IMR-90 (cell line): Measurements from ENCODE around the gene CTNND2. TPM values are rescaled to one million over a fixed set of nuclear protein-coding genes. Genes with fewer than 3 reads are reported as not detected.

Source experiments
- ATAC-seq: fragments of 200-7000 bp; cut with Tn5 transposase; 2 replicates; pipeline ENCODE4 v1.9.1; 2020; ENCODE audit warnings: low read depth, mild to moderate bottlenecking, moderate library complexity
- BruUV-seq: library from RNA; stranded (reverse); fragments of 400-500 nt; replicated peaks from 2 replicates; lab custom pipeline; 2021; lab: Mats Ljungman, UMichigan
- CTCF ChIA-PET: fragments of 300-600 bp; formaldehyde crosslinking; extraction: SDS; loops from one replicate; lab custom pipeline; 2021; ENCODE audit warnings: antibody characterized with exemption; lab: Yijun Ruan, JAX
- POLR2A ChIA-PET: fragments of 300-600 bp; sonication (Branson Sonifier 250); formaldehyde crosslinking; loops from one replicate; lab custom pipeline; 2022; ENCODE audit warnings: antibody characterized with exemption; ENCODE audit not compliant: unreplicated experiment; lab: Charles Lee
- DNase-seq: peaks from one replicate; pipeline ENCODE4 v3.0.0; 2013
- H2AFZ ChIP-seq: replicated peaks from 2 replicates; pipeline ENCODE3; 2013; ENCODE audit warnings: low read length, mild to moderate bottlenecking; ENCODE audit not compliant: poor library complexity
- H2AK5ac ChIP-seq: 2 replicates; pipeline ENCODE4 v1.6.1; 2013; ENCODE audit warnings: low read depth, low read length, inconsistent platforms
- H2AK9ac ChIP-seq: replicated peaks from 2 replicates; pipeline ENCODE3; 2013; ENCODE audit warnings: mild to moderate bottlenecking, low read depth, low read length, moderate library complexity; ENCODE audit not compliant: poor library complexity
- H2BK120ac ChIP-seq: 2 replicates; pipeline ENCODE4 v1.6.1; 2013; ENCODE audit warnings: low read depth, low read length, inconsistent platforms
- H2BK15ac ChIP-seq: 3 replicates; pipeline ENCODE4 v1.6.1; 2013; ENCODE audit warnings: low read depth, low read length, inconsistent platforms
- H2BK20ac ChIP-seq: 2 replicates; pipeline ENCODE4 v1.6.1; 2013; ENCODE audit warnings: low read depth, mild to moderate bottlenecking, inconsistent platforms, low read length, moderate library complexity
- H2BK5ac ChIP-seq: 2 replicates; pipeline ENCODE4 v1.6.1; 2013; ENCODE audit warnings: mild to moderate bottlenecking, low read depth, low read length, inconsistent platforms; ENCODE audit not compliant: poor library complexity, severe bottlenecking
- H3K14ac ChIP-seq: replicated peaks from 2 replicates; pipeline ENCODE4 v1.6.1; 2013; ENCODE audit warnings: low read depth, low read length, inconsistent platforms
- H3K18ac ChIP-seq: 2 replicates; pipeline ENCODE4 v1.6.1; 2013; ENCODE audit warnings: low read depth, low read length, control low read depth
- H3K23ac ChIP-seq: 2 replicates; pipeline ENCODE4 v1.6.1; 2013; ENCODE audit warnings: low read depth, low read length, inconsistent platforms
- H3K27ac ChIP-seq: 2 replicates; pipeline ENCODE4 v1.5.1; 2013; ENCODE audit warnings: mild to moderate bottlenecking, control low read depth, low read length; ENCODE audit not compliant: insufficient read depth
- H3K27me3 ChIP-seq: 2 replicates; pipeline ENCODE4 v1.6.1; 2013; ENCODE audit warnings: low read length; ENCODE audit not compliant: control insufficient read depth, insufficient read depth
- H3K36me3 ChIP-seq: 2 replicates; pipeline ENCODE4 v1.6.1; 2013; ENCODE audit warnings: low read length, mixed read lengths; ENCODE audit not compliant: control insufficient read depth, insufficient read depth
- H3K4ac ChIP-seq: 2 replicates; pipeline ENCODE4 v1.6.1; 2013; ENCODE audit warnings: low read depth, low read length, inconsistent platforms
- H3K4me1 ChIP-seq: 2 replicates; pipeline ENCODE4 v1.6.1; 2013; ENCODE audit warnings: low read length, mixed read lengths; ENCODE audit not compliant: control insufficient read depth, insufficient read depth
- H3K4me2 ChIP-seq: 2 replicates; pipeline ENCODE4 v1.6.1; 2013; ENCODE audit warnings: low read depth, mild to moderate bottlenecking, control low read depth, low read length, moderate library complexity
- H3K4me3 ChIP-seq: 2 replicates; pipeline ENCODE4 v1.5.1; 2013; ENCODE audit warnings: low read depth, mild to moderate bottlenecking, control low read depth, low read length, moderate library complexity; ENCODE audit not compliant: insufficient read depth
- H3K56ac ChIP-seq: 2 replicates; pipeline ENCODE4 v1.6.1; 2013; ENCODE audit warnings: low read length, inconsistent platforms; ENCODE audit not compliant: insufficient read depth; ENCODE audit errors: extremely low read depth
- H3K79me1 ChIP-seq, 2 experiments: 2 replicates each; pipeline ENCODE4 v1.6.1; 2013; ENCODE audit warnings: low read length in 2 of 2, inconsistent platforms in 1 of 2, low read depth in 1 of 2
- H3K9ac ChIP-seq: 2 replicates; pipeline ENCODE4 v1.6.1; 2013; ENCODE audit warnings: low read depth, low read length, control low read depth
- H3K9me1 ChIP-seq: 2 replicates; pipeline ENCODE4 v1.6.1; 2013; ENCODE audit warnings: low read length, inconsistent platforms; ENCODE audit not compliant: insufficient read depth
- H3K9me3 ChIP-seq: 2 replicates; pipeline ENCODE4 v1.6.1; 2013; ENCODE audit warnings: low read length; ENCODE audit not compliant: control insufficient read depth, insufficient read depth
- H4K20me1 ChIP-seq: 2 replicates; pipeline ENCODE4 v1.6.1; 2013; ENCODE audit warnings: low read length, inconsistent platforms; ENCODE audit not compliant: insufficient read depth
- H4K5ac ChIP-seq: 2 replicates; pipeline ENCODE4 v1.6.1; 2013; ENCODE audit warnings: mild to moderate bottlenecking, low read depth, low read length, control low read depth
- H4K8ac ChIP-seq, 2 experiments: 2 replicates each; pipeline ENCODE4 v1.6.1; 2013; ENCODE audit warnings: low read depth in 2 of 2, low read length in 2 of 2, control low read depth in 1 of 2, inconsistent platforms in 1 of 2
- H4K91ac ChIP-seq: 2 replicates; pipeline ENCODE4 v1.6.1; 2013; ENCODE audit warnings: low read depth, low read length, inconsistent platforms; ENCODE audit not compliant: insufficient read depth
- BHLHE40 ChIP-seq: fragments of 150-350 bp; IDR thresholded peaks from 2 replicates; pipeline ENCODE4 v1.6.1; 2016; ENCODE audit warnings: mild to moderate bottlenecking, low read depth, low read length
- CHD1 ChIP-seq: IDR thresholded peaks from 2 replicates; pipeline ENCODE4 v1.6.1; 2012; ENCODE audit warnings: low read depth, low read length, improper control_type of control experiment
- ELK1 ChIP-seq: fragments of 150-350 bp; IDR thresholded peaks from 2 replicates; pipeline ENCODE4 v1.6.1; 2016; ENCODE audit warnings: low read depth, mild to moderate bottlenecking, low read length, moderate library complexity, borderline replicate concordance
- FOS ChIP-seq: fragments of 150-350 bp; IDR thresholded peaks from 2 replicates; pipeline ENCODE4 v1.6.1; 2016; ENCODE audit warnings: low read depth, low read length
- MAFK ChIP-seq: IDR thresholded peaks from 2 replicates; pipeline ENCODE4 v1.6.1; 2012; ENCODE audit warnings: low read depth, low read length, improper control_type of control experiment
- MAZ ChIP-seq: IDR thresholded peaks from 2 replicates; pipeline ENCODE4 v1.6.1; 2012; ENCODE audit warnings: low read depth, mild to moderate bottlenecking, low read length, improper control_type of control experiment, moderate library complexity, borderline replicate concordance
- NFE2L2 ChIP-seq: fragments of 150-350 bp; IDR thresholded peaks from 2 replicates; pipeline ENCODE4 v1.6.1; 2016; ENCODE audit warnings: low read depth, mild to moderate bottlenecking, low read length
- POLR2A ChIP-seq: IDR thresholded peaks from 2 replicates; pipeline ENCODE4 v1.6.1; 2012; ENCODE audit warnings: mild to moderate bottlenecking, low read depth, low read length
- RFX5 ChIP-seq: IDR thresholded peaks from 2 replicates; pipeline ENCODE4 v1.8.0; 2012; ENCODE audit warnings: low read depth, mild to moderate bottlenecking, low read length, moderate library complexity
- WGBS, 2 experiments: methylation state at CpG; one replicate each; pipeline versions ENCODE4 v1.1.5 to v1.1.7; 2013; ENCODE audit warnings: missing lambda C conversion rate in 2 of 2; ENCODE audit not compliant: insufficient read length in 1 of 2; ENCODE audit errors: extremely low coverage in 2 of 2; 5-methylcytosine and 5-hydroxymethylcytosine counted together
- dilution Hi-C: fragments of 300-500 bp; cut with HindIII; formaldehyde crosslinking; loops from one replicate; pipeline ENCODE4 v1.14.3; 2018; ENCODE audit warnings: low sequenced_read_pairs; ENCODE audit not compliant: unreplicated experiment
- in situ Hi-C: fragments of 300-500 bp; cut with MboI; formaldehyde crosslinking; loops from 3 replicates; pipeline ENCODE4 v1.14.3; 2019; ENCODE audit warnings: low sequenced_read_pairs, inconsistent platforms, mixed read lengths
- intact Hi-C: fragments of 100-400 bp; cut with micrococcal nuclease; formaldehyde crosslinking; loops from 2 replicates; pipeline ENCODE4 v1.10.0; 2022
- polyA plus RNA-seq, 3 experiments: library from polyadenylated mRNA; depleted of rRNA; stranded (reverse); fragments of >200 nt; gene quantifications; 2 replicates each; pipeline ENCODE4 v1.2.3, GENCODE V29; 2012; ENCODE audit warnings: low replicate concordance in 1 of 3
- total RNA-seq: library from RNA; depleted of rRNA; stranded (reverse); fragments of >200 nt; gene quantifications from 2 replicates; pipeline ENCODE4 v1.2.3, GENCODE V29; 2012

The CTNND2 gene
- total and polyA plus RNA-seq, 2 of the 4 experiments (the other 2 are of a cell fraction), result not detected

DNA sequence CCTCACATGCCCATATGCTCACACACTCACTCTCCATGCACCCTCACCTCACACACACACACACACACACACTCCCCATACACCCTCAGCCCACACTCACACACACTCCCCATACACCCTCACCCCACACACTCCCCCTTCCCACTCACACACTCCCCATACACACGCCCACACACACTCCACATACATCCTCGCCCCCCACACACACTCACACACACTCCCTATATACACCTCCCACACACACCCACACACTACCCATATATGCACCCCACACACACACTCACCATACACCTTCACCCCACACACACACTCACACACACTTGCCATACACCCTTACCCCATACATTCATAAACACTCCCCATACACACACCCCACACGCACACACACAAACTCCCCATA lies 592.5 kb downstream of the CTNND2 start:
- Histone ChIP-seq H2AK9ac (no peak overlapping the region), H3K27me3 (no peaks in the 10 kb centered on the region)
- CTCF ChIA-PET, result no interaction called here

More for the DNA sequence above, 592.5 kb downstream of the CTNND2 start:
- H3K9ac ChIP-seq, result no peak overlapping the region
- WGBS, 2 experiments, result 55 to 100% methylated on average over 1 to 3 of the region's 3 CpGs
- H3K4me3 ChIP-seq, result no peak overlapping the region
- no peak overlapping the region for H4K8ac ChIP-seq
- H4K20me1 ChIP-seq, result no peaks in the 10 kb centered on the region
- H3K14ac ChIP-seq, result no peak overlapping the region
- dilution Hi-C loops, result no loop called here
- H3K9me3 ChIP-seq, result no peaks in the 10 kb centered on the region; the same call in 1 of the 2 replicates
- H2AK5ac ChIP-seq, result no peak overlapping the region
- no peaks in the 10 kb centered on the region for H3K79me1 ChIP-seq
- H2AFZ ChIP-seq, result no peak overlapping the region
- no peak overlapping the region for H2BK20ac ChIP-seq
- BruUV-seq, result no TSS peak
- no peak for TF ChIP-seq ELK1
- TF ChIP-seq BHLHE40, result no peak
- no peak for TF ChIP-seq CHD1
- TF ChIP-seq MAZ, result no peak
- no peak for TF ChIP-seq MAFK
- TF ChIP-seq FOS, result no peak
- TF ChIP-seq RFX5, result no peak
- no peak for TF ChIP-seq POLR2A
- TF ChIP-seq NFE2L2, result no peak
- no peak overlapping the region for H4K5ac ChIP-seq
- H2BK15ac ChIP-seq, result no peak overlapping the region
- no peak overlapping the region for H3K4me2 ChIP-seq
- H3K9me1 ChIP-seq, result no peaks in the 10 kb centered on the region
- DNase-seq, result no peak
- in situ Hi-C loops, result no loop called here
- no peaks in the 10 kb centered on the region for H3K36me3 ChIP-seq
- H3K18ac ChIP-seq, result no peak overlapping the region
- no peak overlapping the region for H3K23ac ChIP-seq
- ATAC-seq, result no peak
- H3K4ac ChIP-seq, result no peak overlapping the region
- no peak overlapping the region for H3K27ac ChIP-seq
- POLR2A ChIA-PET, result no interaction called here
- peak overlapping the region; percentile 65 for H2BK5ac ChIP-seq
- H2BK120ac ChIP-seq, result no peak overlapping the region
- H3K4me1 ChIP-seq, result no peaks in the 10 kb centered on the region
- H3K56ac ChIP-seq, result no peak overlapping the region
- intact Hi-C loops, result no loop called here
- no peak overlapping the region for H4K91ac ChIP-seq
